BLaER1 (cell line): ENCODE results near the gene TRMT13.
A peak's percentile ranks its signal among the peaks of the same experiment; 100 is the strongest.

Experiments used
- H3K27ac ChIP-seq: shearing (Covaris generic); formaldehyde crosslinking; 2 replicates; pipeline ENCODE4 v1.8.1; 2022
- H3K27me3 ChIP-seq: shearing (Covaris generic); formaldehyde crosslinking; 2 replicates; pipeline ENCODE4 v1.8.1; 2022
- H3K36me3 ChIP-seq: shearing (Covaris generic); formaldehyde crosslinking; 2 replicates; pipeline ENCODE4 v1.8.1; 2022
- H3K4me1 ChIP-seq: shearing (Covaris generic); formaldehyde crosslinking; 2 replicates; pipeline ENCODE4 v1.8.1; 2022
- H3K4me2 ChIP-seq: shearing (Covaris generic); formaldehyde crosslinking; 2 replicates; pipeline ENCODE4 v1.8.1; 2022
- H3K4me3 ChIP-seq: shearing (Covaris generic); formaldehyde crosslinking; 2 replicates; pipeline ENCODE4 v1.8.1; 2022
- H3K9ac ChIP-seq: shearing (Covaris generic); formaldehyde crosslinking; 2 replicates; pipeline ENCODE4 v1.8.1; 2022
- H3K9me3 ChIP-seq: shearing (Covaris generic); formaldehyde crosslinking; 2 replicates; pipeline ENCODE4 v1.8.1; 2022
- H4K20me1 ChIP-seq: shearing (Covaris generic); formaldehyde crosslinking; 2 replicates; pipeline ENCODE4 v1.8.1; 2022
- Cebpa-rat ChIP-seq: shearing (Covaris generic); IDR thresholded peaks from 2 replicates; pipeline ENCODE4 v1.8.1; 2022

Gene TRMT13

GRCh38 chr1:100127226-100127625 is 5.7 kb upstream of the TRMT13 start:
- no peak for TF ChIP-seq Cebpa-rat
- H3K9ac ChIP-seq = no peak overlapping the region

GRCh38 chr1:100130552-100131077 is 2.3 kb upstream of the TRMT13 start:
- TF ChIP-seq Cebpa-rat = no peak
- Histone ChIP-seq H3K9me3 (no peaks in the 10 kb centered on the region), H3K27ac (no peak overlapping the region), H3K4me1 (peaks cover 35% of the 10 kb centered on the region), H3K4me3 (no peak overlapping the region), H3K9ac (no peak overlapping the region), H3K4me2 (peak overlapping the region; percentile 84; the same call in 1 of the 2 replicates), H4K20me1 (0 out of 2 replicates have a peak, but pooled peaks cover 7% of the 10 kb centered on the region), H3K27me3 (no peaks in the 10 kb centered on the region), H3K36me3 (peaks cover 8% of the 10 kb centered on the region; the same call in 1 of the 2 replicates)

More at GRCh38 chr1:100127226-100127625, 5.7 kb upstream of the TRMT13 start:
- no peaks in the 10 kb centered on the region for H3K27me3 ChIP-seq
- H3K27ac ChIP-seq = no peak overlapping the region
- H3K4me2 ChIP-seq = no peak overlapping the region
- peaks cover 16% of the 10 kb centered on the region for H3K4me1 ChIP-seq
- H3K4me3 ChIP-seq = no peak overlapping the region
- no peaks in the 10 kb centered on the region for H3K9me3 ChIP-seq
- 0 out of 2 replicates have a peak, but pooled peaks cover 7% of the 10 kb centered on the region for H4K20me1 ChIP-seq
- peaks cover 31% of the 10 kb centered on the region for H3K36me3 ChIP-seq

GRCh38 chr1:100131623-100132022 is 1.3 kb upstream of the TRMT13 start:
- Histone ChIP-seq H3K4me3 (peak overlapping the region; percentile 96), H3K9ac (peak overlapping the region; percentile 88; the same call in 1 of the 2 replicates), H3K4me1 (peaks cover 35% of the 10 kb centered on the region), H3K9me3 (no peaks in the 10 kb centered on the region), H3K27ac (no peak overlapping the region), H4K20me1 (0 out of 2 replicates have a peak, but pooled peaks cover 3% of the 10 kb centered on the region), H3K36me3 (peaks cover 2% of the 10 kb centered on the region; the same call in 1 of the 2 replicates), H3K4me2 (peak overlapping the region; percentile 84), H3K27me3 (no peaks in the 10 kb centered on the region)
- no peak for TF ChIP-seq Cebpa-rat

GRCh38 chr1:100134872-100135271 is 1.9 kb downstream of the TRMT13 start:
- Histone ChIP-seq H3K9ac (no peak overlapping the region), H3K36me3 (peaks cover 34% of the 10 kb centered on the region), H3K4me1 (peaks cover 35% of the 10 kb centered on the region), H3K4me2 (peak overlapping the region; percentile 84), H3K27me3 (no peaks in the 10 kb centered on the region), H3K9me3 (no peaks in the 10 kb centered on the region), H3K4me3 (no peak overlapping the region), H4K20me1 (no peaks in the 10 kb centered on the region), H3K27ac (no peak overlapping the region)
- no peak for TF ChIP-seq Cebpa-rat

GRCh38 chr1:100137602-100138001 is 4.6 kb downstream of the TRMT13 start:
- H3K27ac ChIP-seq = no peak overlapping the region
- H3K4me1 ChIP-seq = peaks cover 18% of the 10 kb centered on the region
- no peak overlapping the region for H3K4me3 ChIP-seq
- TF ChIP-seq Cebpa-rat = no peak
- no peak overlapping the region for H3K4me2 ChIP-seq
- H3K27me3 ChIP-seq = no peaks in the 10 kb centered on the region
- H3K36me3 ChIP-seq = peaks cover 61% of the 10 kb centered on the region
- no peaks in the 10 kb centered on the region for H3K9me3 ChIP-seq
- H4K20me1 ChIP-seq = no peaks in the 10 kb centered on the region
- no peak overlapping the region for H3K9ac ChIP-seq

- Histone ChIP-seq H3K4me3 (no peak overlapping the region), H3K4me1 (no peaks in the 10 kb centered on the region), H3K27ac (no peak overlapping the region), H3K27me3 (no peaks in the 10 kb centered on the region), H3K36me3 (peaks cover 91% of the 10 kb centered on the region), H3K4me2 (no peak overlapping the region), H4K20me1 (no peaks in the 10 kb centered on the region), H3K9me3 (no peaks in the 10 kb centered on the region), H3K9ac (no peak overlapping the region)
- no peak for TF ChIP-seq Cebpa-rat
Measured at GRCh38 chr1:100141192-100141591, 8.2 kb downstream of the TRMT13 start.

GRCh38 chr1:100142343-100142742 is 9.4 kb downstream of the TRMT13 start:
- no peak for TF ChIP-seq Cebpa-rat
- Histone ChIP-seq H4K20me1 (no peaks in the 10 kb centered on the region), H3K9ac (no peak overlapping the region), H3K4me2 (no peak overlapping the region), H3K4me1 (no peaks in the 10 kb centered on the region), H3K27ac (no peak overlapping the region), H3K27me3 (no peaks in the 10 kb centered on the region), H3K4me3 (no peak overlapping the region), H3K9me3 (no peaks in the 10 kb centered on the region), H3K36me3 (peaks cover 91% of the 10 kb centered on the region)

GRCh38 chr1:100145116-100145515 is 12.2 kb downstream of the TRMT13 start:
- H3K4me3 ChIP-seq = no peak overlapping the region
- TF ChIP-seq Cebpa-rat = no peak
- H3K36me3 ChIP-seq = peaks cover 79% of the 10 kb centered on the region

GRCh38 chr1:100146958-100147357 is 14.0 kb downstream of the TRMT13 start:
- no peak overlapping the region for H3K9ac ChIP-seq
- H3K27me3 ChIP-seq = no peaks in the 10 kb centered on the region
- H3K4me1 ChIP-seq = no peaks in the 10 kb centered on the region
- no peaks in the 10 kb centered on the region for H4K20me1 ChIP-seq
- no peaks in the 10 kb centered on the region for H3K9me3 ChIP-seq
- H3K4me2 ChIP-seq = no peak overlapping the region
- H3K27ac ChIP-seq = no peak overlapping the region
- no peak overlapping the region for H3K4me3 ChIP-seq
- H3K36me3 ChIP-seq = peaks cover 61% of the 10 kb centered on the region
- TF ChIP-seq Cebpa-rat = no peak

More at GRCh38 chr1:100145116-100145515, 12.2 kb downstream of the TRMT13 start:
- H3K4me2 ChIP-seq = no peak overlapping the region
- H3K4me1 ChIP-seq = no peaks in the 10 kb centered on the region
- no peak overlapping the region for H3K9ac ChIP-seq
- no peaks in the 10 kb centered on the region for H3K27me3 ChIP-seq
- H4K20me1 ChIP-seq = no peaks in the 10 kb centered on the region
- H3K9me3 ChIP-seq = no peaks in the 10 kb centered on the region
- H3K27ac ChIP-seq = no peak overlapping the region

GRCh38 chr1:100147875-100148274 is 14.9 kb downstream of the TRMT13 start:
- Histone ChIP-seq H3K4me3 (no peak overlapping the region), H3K36me3 (peaks cover 53% of the 10 kb centered on the region), H3K9ac (no peak overlapping the region), H3K4me2 (no peak overlapping the region), H3K4me1 (no peaks in the 10 kb centered on the region), H3K27ac (no peak overlapping the region), H4K20me1 (no peaks in the 10 kb centered on the region), H3K9me3 (no peaks in the 10 kb centered on the region), H3K27me3 (no peaks in the 10 kb centered on the region)
- no peak for TF ChIP-seq Cebpa-rat
